ENCODE measurements around the gene SEPTIN8.
A peak's percentile ranks its signal among the peaks of the same experiment; 100 is the strongest.

The SEPTIN8 gene

DNA sequence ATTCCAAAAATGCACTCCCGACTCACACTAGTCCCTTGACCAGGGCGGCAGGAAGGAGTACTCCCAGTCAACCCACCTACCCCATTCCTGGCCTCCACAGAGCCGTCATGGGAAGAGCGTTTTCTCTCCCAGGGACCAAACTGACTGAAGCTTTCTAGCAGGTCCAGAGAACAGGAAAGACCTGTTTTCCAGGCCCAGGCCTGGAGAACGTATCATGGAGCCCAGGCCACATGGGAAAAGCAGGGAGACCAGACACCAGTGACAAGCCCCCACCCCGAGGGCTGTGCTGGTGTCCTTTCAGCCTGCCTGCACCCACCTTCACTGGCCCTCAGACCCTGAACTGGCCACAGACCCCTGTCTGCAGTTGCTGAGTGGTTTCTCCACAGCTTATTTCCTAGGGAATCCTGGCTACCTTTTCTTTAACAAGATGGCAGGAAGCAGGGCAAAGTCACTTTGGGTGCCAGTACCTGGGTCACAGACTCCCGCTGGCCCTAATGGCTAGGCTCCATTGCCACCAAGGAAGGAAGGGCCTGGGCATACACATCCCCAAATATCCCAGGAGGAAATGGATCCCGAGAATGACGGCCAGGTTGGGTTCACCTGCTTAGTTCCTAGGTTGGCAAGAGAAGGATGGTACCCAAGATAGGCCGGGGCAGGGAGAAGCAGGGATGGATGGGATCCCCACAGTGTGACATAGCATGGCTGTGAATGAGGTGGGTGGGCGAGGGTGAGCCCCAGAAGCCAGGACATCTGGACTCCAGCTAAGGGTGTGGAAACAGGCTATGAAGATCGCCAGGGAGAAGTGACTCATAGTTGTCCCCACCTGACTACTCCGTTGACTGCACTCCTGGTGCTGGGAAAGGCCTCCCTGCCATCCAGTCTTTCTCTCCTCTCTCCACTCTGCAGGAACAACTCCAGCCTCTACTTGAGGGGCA lies 17.7 kb downstream of the SEPTIN8 start:
- 95% methylated on average over 13 of the region's 13 CpGs for WGBS (ENCODE audit: insufficient coverage)
- Histone ChIP-seq H3K36me3 (ENCODE audit: control insufficient read depth in 4 of 4, insufficient read depth in 4 of 4, low read length in 3 of 4) (peaks cover 0 to 4% (median 0%) of the 10 kb centered on the region in 4 experiments), H3K9me3 (ENCODE audit: control extremely low read depth in 1 of 5, control insufficient read depth in 4 of 5, insufficient read depth in 2 of 5, low read depth in 1 of 5, low read length in 4 of 5) (no peaks in the 10 kb centered on the region), H3K4me3 (ENCODE audit: control insufficient read depth in 1 of 7, extremely low read depth in 1 of 7, insufficient read depth in 4 of 7, low read depth in 2 of 7, low read length in 6 of 7) (no peak overlapping the region), H3K4me1 (ENCODE audit: control extremely low read depth in 1 of 4, control insufficient read depth in 4 of 4, insufficient read depth in 4 of 4, low read length in 3 of 4) (no peaks in the 10 kb centered on the region), H3K27ac (ENCODE audit: insufficient read depth in 1 of 2, low read depth in 1 of 2, low read length in 2 of 2, poor library complexity in 1 of 2, severe bottlenecking in 2 of 2) (no peak overlapping the region), H3K27me3 (replicated peaks in 2 of 5; ENCODE audit: control insufficient read depth in 4 of 5, insufficient read depth in 5 of 5, low read length in 4 of 5) (no peaks in the 10 kb centered on the region)
- POLR2A ChIA-PET: no interaction called here
- CTCF ChIA-PET: interaction anchor here (0.9 to 1.0 kb wide), 2 partner anchors 9 to 61 kb away, joined by 3 read pairs; no protein-coding TSS in a partner anchor
- DNase-seq: no peak

GRCh38 chr5:132758451-132758850 lies 18.6 kb downstream of the SEPTIN8 start:
- CTCF ChIA-PET: interaction anchor here (1.7 to 5.9 kb wide), 3 partner anchors 9 to 61 kb away, joined by 5 to 74 read pairs (median 42); partner anchors contain the start of gene CCNI2
- Histone ChIP-seq H3K9me3 (ENCODE audit: control extremely low read depth in 1 of 5, control insufficient read depth in 4 of 5, insufficient read depth in 2 of 5, low read depth in 1 of 5, low read length in 4 of 5) (no peaks in the 10 kb centered on the region), H3K27me3 (replicated peaks in 2 of 5; ENCODE audit: control insufficient read depth in 4 of 5, insufficient read depth in 5 of 5, low read length in 4 of 5) (no peaks in the 10 kb centered on the region), H3K4me1 (ENCODE audit: control extremely low read depth in 1 of 4, control insufficient read depth in 4 of 4, insufficient read depth in 4 of 4, low read length in 3 of 4) (no peaks in the 10 kb centered on the region), H3K36me3 (ENCODE audit: control insufficient read depth in 4 of 4, insufficient read depth in 4 of 4, low read length in 3 of 4) (peaks cover 0 to 4% (median 0%) of the 10 kb centered on the region in 4 experiments), H3K4me3 (ENCODE audit: control insufficient read depth in 1 of 7, extremely low read depth in 1 of 7, insufficient read depth in 4 of 7, low read depth in 2 of 7, low read length in 6 of 7) (no peak overlapping the region), H3K27ac (ENCODE audit: insufficient read depth in 1 of 2, low read depth in 1 of 2, low read length in 2 of 2, poor library complexity in 1 of 2, severe bottlenecking in 2 of 2) (no peak overlapping the region)
- POLR2A ChIA-PET: no interaction called here
- 98% methylated on average over 13 of the region's 13 CpGs for WGBS (ENCODE audit: insufficient coverage)
- DNase-seq: no peak

DNA sequence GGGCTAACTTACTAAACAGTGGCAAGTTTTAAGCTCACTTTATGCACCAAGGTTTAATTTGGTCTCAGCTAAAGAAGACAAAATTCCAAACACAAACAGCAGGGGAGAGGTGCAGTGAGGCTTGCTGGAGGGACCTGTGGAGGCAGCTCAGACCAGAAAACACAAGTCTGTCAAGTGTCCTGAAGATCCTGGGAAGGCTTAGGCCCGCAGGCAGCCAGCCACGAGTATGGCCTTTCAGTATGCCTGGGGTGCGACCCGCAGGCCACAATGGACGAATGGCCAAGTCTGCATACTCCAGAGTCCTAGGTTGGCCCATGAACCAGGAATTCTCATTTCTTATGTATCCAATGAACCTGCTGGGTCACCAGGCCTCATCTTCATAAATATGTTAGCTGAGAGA lies 20.5 kb downstream of the SEPTIN8 start:
- H3K4me3 ChIP-seq (ENCODE audit: control insufficient read depth in 1 of 7, extremely low read depth in 1 of 7, insufficient read depth in 4 of 7, low read depth in 2 of 7, low read length in 6 of 7): no peak overlapping the region
- no peak overlapping the region for H3K27ac ChIP-seq (ENCODE audit: insufficient read depth in 1 of 2, low read depth in 1 of 2, low read length in 2 of 2, poor library complexity in 1 of 2, severe bottlenecking in 2 of 2)
- H3K4me1 ChIP-seq (ENCODE audit: control extremely low read depth in 1 of 4, control insufficient read depth in 4 of 4, insufficient read depth in 4 of 4, low read length in 3 of 4): no peaks in the 10 kb centered on the region
- POLR2A ChIA-PET: no interaction called here
- peaks cover 0 to 4% (median 0%) of the 10 kb centered on the region in 4 experiments for H3K36me3 ChIP-seq (ENCODE audit: control insufficient read depth in 4 of 4, insufficient read depth in 4 of 4, low read length in 3 of 4)
- DNase-seq: no peak
- H3K9me3 ChIP-seq (ENCODE audit: control extremely low read depth in 1 of 5, control insufficient read depth in 4 of 5, insufficient read depth in 2 of 5, low read depth in 1 of 5, low read length in 4 of 5): no peaks in the 10 kb centered on the region
- CTCF ChIA-PET: interaction anchor here (0.9 to 5.9 kb wide), 11 partner anchors 9 to 127 kb away, joined by 3 to 74 read pairs (median 5); partner anchors contain the start of gene CCNI2
- WGBS (ENCODE audit: insufficient coverage): 95% methylated on average over 5 of the region's 5 CpGs
- peaks cover 0 to 7% (median 0%) of the 10 kb centered on the region in 5 experiments for H3K27me3 ChIP-seq (replicated peaks in 2 of 5; ENCODE audit: control insufficient read depth in 4 of 5, insufficient read depth in 5 of 5, low read length in 4 of 5)

- POLR2A ChIA-PET: interaction anchor here (1.1 to 1.4 kb wide), 2 partner anchors 13 to 128 kb away, joined by 3 read pairs; no protein-coding TSS in a partner anchor
- Histone ChIP-seq H3K4me1 (ENCODE audit: control extremely low read depth in 1 of 4, control insufficient read depth in 4 of 4, insufficient read depth in 4 of 4, low read length in 3 of 4) (no peaks in the 10 kb centered on the region), H3K4me3 (ENCODE audit: control insufficient read depth in 1 of 7, extremely low read depth in 1 of 7, insufficient read depth in 4 of 7, low read depth in 2 of 7, low read length in 6 of 7) (no peak overlapping the region), H3K36me3 (ENCODE audit: control insufficient read depth in 4 of 4, insufficient read depth in 4 of 4, low read length in 3 of 4) (peaks cover 0 to under 1% (median 0%) of the 10 kb centered on the region in 4 experiments), H3K27me3 (replicated peaks in 2 of 5; ENCODE audit: control insufficient read depth in 4 of 5, insufficient read depth in 5 of 5, low read length in 4 of 5) (peaks cover 0 to 12% (median 0%) of the 10 kb centered on the region in 5 experiments), H3K27ac (ENCODE audit: insufficient read depth in 1 of 2, low read depth in 1 of 2, low read length in 2 of 2, poor library complexity in 1 of 2, severe bottlenecking in 2 of 2) (no peak overlapping the region), H3K9me3 (ENCODE audit: control extremely low read depth in 1 of 5, control insufficient read depth in 4 of 5, insufficient read depth in 2 of 5, low read depth in 1 of 5, low read length in 4 of 5) (no peaks in the 10 kb centered on the region)
- peak; percentile 44 to 62 (median 51) for DNase-seq
- CTCF ChIA-PET: interaction anchor here (0.7 to 5.9 kb wide), 26 partner anchors 7 to 369 kb away, joined by 3 to 74 read pairs (median 4); partner anchors contain the start of genes IL13, KIF3A and SOWAHA
Observed at GRCh38 chr5:132754947-132755346, 22.1 kb downstream of the SEPTIN8 start.

- ChIA-PET POLR2A (interaction anchor here (1.1 kb wide), 1 partner anchor 14 kb away, joined by 3 read pairs; no protein-coding TSS in a partner anchor), CTCF (interaction anchor here (0.7 to 5.9 kb wide), 22 partner anchors 8 to 129 kb away, joined by 3 to 74 read pairs (median 4); partner anchors contain the start of genes IL13 and KIF3A)
- Histone ChIP-seq H3K27me3 (replicated peaks in 2 of 5; ENCODE audit: control insufficient read depth in 4 of 5, insufficient read depth in 5 of 5, low read length in 4 of 5) (peaks cover 0 to 19% (median 0%) of the 10 kb centered on the region in 5 experiments), H3K4me3 (ENCODE audit: control insufficient read depth in 1 of 7, extremely low read depth in 1 of 7, insufficient read depth in 4 of 7, low read depth in 2 of 7, low read length in 6 of 7) (no peak overlapping the region), H3K9me3 (ENCODE audit: control extremely low read depth in 1 of 5, control insufficient read depth in 4 of 5, insufficient read depth in 2 of 5, low read depth in 1 of 5, low read length in 4 of 5) (no peaks in the 10 kb centered on the region), H3K36me3 (ENCODE audit: control insufficient read depth in 4 of 4, insufficient read depth in 4 of 4, low read length in 3 of 4) (no peaks in the 10 kb centered on the region), H3K4me1 (ENCODE audit: control extremely low read depth in 1 of 4, control insufficient read depth in 4 of 4, insufficient read depth in 4 of 4, low read length in 3 of 4) (no peaks in the 10 kb centered on the region), H3K27ac (ENCODE audit: insufficient read depth in 1 of 2, low read depth in 1 of 2, low read length in 2 of 2, poor library complexity in 1 of 2, severe bottlenecking in 2 of 2) (no peak overlapping the region)
- DNase-seq: no peak
- 100% methylated on average over 3 of the region's 4 CpGs for WGBS (ENCODE audit: insufficient coverage)
Observed at GRCh38 chr5:132754111-132754510, 22.9 kb downstream of the SEPTIN8 start.

- H3K4me3 ChIP-seq (ENCODE audit: control insufficient read depth in 1 of 7, extremely low read depth in 1 of 7, insufficient read depth in 4 of 7, low read depth in 2 of 7, low read length in 6 of 7): no peak overlapping the region
- POLR2A ChIA-PET: no interaction called here
- H3K36me3 ChIP-seq (ENCODE audit: control insufficient read depth in 4 of 4, insufficient read depth in 4 of 4, low read length in 3 of 4): no peaks in the 10 kb centered on the region
- CTCF ChIA-PET: interaction anchor here (0.8 to 5.9 kb wide), 11 partner anchors 9 to 130 kb away, joined by 3 to 74 read pairs (median 7); no protein-coding TSS in a partner anchor
- no peak overlapping the region for H3K27ac ChIP-seq (ENCODE audit: insufficient read depth in 1 of 2, low read depth in 1 of 2, low read length in 2 of 2, poor library complexity in 1 of 2, severe bottlenecking in 2 of 2)
- no peak for DNase-seq
- H3K27me3 ChIP-seq (replicated peaks in 2 of 5; ENCODE audit: control insufficient read depth in 4 of 5, insufficient read depth in 5 of 5, low read length in 4 of 5): peaks cover 0 to 23% (median 5%) of the 10 kb centered on the region in 5 experiments
- no peaks in the 10 kb centered on the region for H3K9me3 ChIP-seq (ENCODE audit: control extremely low read depth in 1 of 5, control insufficient read depth in 4 of 5, insufficient read depth in 2 of 5, low read depth in 1 of 5, low read length in 4 of 5)
- WGBS (ENCODE audit: insufficient coverage): 100% methylated on average over 2 of the region's 2 CpGs
- H3K4me1 ChIP-seq (ENCODE audit: control extremely low read depth in 1 of 4, control insufficient read depth in 4 of 4, insufficient read depth in 4 of 4, low read length in 3 of 4): no peaks in the 10 kb centered on the region
Observed at GRCh38 chr5:132753135-132753987, 23.7 kb downstream of the SEPTIN8 start.
